ENCODE results near the gene RARS2.

RARS2 gene

GRCh38 chr6:87573307-87574024, 16.3 kb downstream of the RARS2 start:
- Histone ChIP-seq H3K27me3 (ENCODE audit: insufficient read depth, low read length) (no peaks in the 10 kb centered on the region), H3K9ac (ENCODE audit: low read length) (no peak overlapping the region), H3K4me2 (ENCODE audit: low read length) (no peak overlapping the region), H3K4me1 (ENCODE audit: insufficient read depth, low read length, severe bottlenecking) (peaks cover 8% of the 10 kb centered on the region), H3K79me2 (ENCODE audit: insufficient read depth, low read length) (peaks cover 29% of the 10 kb centered on the region), H3K36me3 (ENCODE audit: insufficient read depth, low read length) (peaks cover 19% of the 10 kb centered on the region), H3K27ac (ENCODE audit: low read depth, low read length, poor library complexity, severe bottlenecking) (no peak overlapping the region), H3F3A (ENCODE audit: insufficient read depth, low read length) (no peaks in the 10 kb centered on the region), H3K9me2 (ENCODE audit: low read depth, low read length) (no peaks in the 10 kb centered on the region), H2AFZ (ENCODE audit: low read length) (no peak overlapping the region), H3K9me3 (ENCODE audit: low read length) (no peaks in the 10 kb centered on the region), H4K20me1 (ENCODE audit: insufficient read depth, low read length) (no peaks in the 10 kb centered on the region), H3K4me3 (ENCODE audit: low read depth, low read length, poor library complexity, severe bottlenecking) (no peak overlapping the region)
- no peak for TF ChIP-seq EZH2 (IDR thresholded peaks at IDR 0.05; ENCODE audit: borderline replicate concordance, low read length)
- no peak for TF ChIP-seq CTCF (IDR thresholded peaks at IDR 0.05; ENCODE audit: low read length)

DNA sequence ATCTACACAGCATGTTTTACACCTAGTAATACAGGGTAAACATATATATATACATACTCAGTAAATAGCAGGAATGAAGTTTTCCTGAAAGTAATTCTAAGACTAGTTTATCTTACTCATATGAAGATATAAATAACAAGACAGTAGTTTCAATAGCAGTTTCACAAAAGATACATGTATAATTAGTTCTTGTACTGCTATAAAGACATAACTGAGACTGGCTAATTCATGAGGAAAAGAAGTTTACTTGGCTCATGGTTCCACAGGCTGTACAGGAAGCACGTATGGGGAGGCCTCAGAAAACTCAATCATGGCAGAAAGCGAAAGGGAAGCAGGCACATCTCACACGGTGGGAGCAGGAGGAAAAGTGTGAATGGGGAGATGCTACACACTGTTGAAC, 16.9 kb downstream of the RARS2 start:
- no peak overlapping the region for H3K4me3 ChIP-seq (ENCODE audit: low read depth, low read length, poor library complexity, severe bottlenecking)
- peaks cover 31% of the 10 kb centered on the region for H3K79me2 ChIP-seq (ENCODE audit: insufficient read depth, low read length)
- H3K9ac ChIP-seq (ENCODE audit: low read length) = no peak overlapping the region
- H3F3A ChIP-seq (ENCODE audit: insufficient read depth, low read length) = no peaks in the 10 kb centered on the region
- peaks cover 8% of the 10 kb centered on the region for H3K4me1 ChIP-seq (ENCODE audit: insufficient read depth, low read length, severe bottlenecking)
- no peaks in the 10 kb centered on the region for H3K9me2 ChIP-seq (ENCODE audit: low read depth, low read length)
- no peak overlapping the region for H3K4me2 ChIP-seq (ENCODE audit: low read length)
- no peaks in the 10 kb centered on the region for H4K20me1 ChIP-seq (ENCODE audit: insufficient read depth, low read length)
- no peaks in the 10 kb centered on the region for H3K9me3 ChIP-seq (ENCODE audit: low read length)
- H3K36me3 ChIP-seq (ENCODE audit: insufficient read depth, low read length) = peaks cover 19% of the 10 kb centered on the region
- no peak overlapping the region for H3K27ac ChIP-seq (ENCODE audit: low read depth, low read length, poor library complexity, severe bottlenecking)
- TF ChIP-seq CTCF (IDR thresholded peaks at IDR 0.05; ENCODE audit: low read length) = no peak
- TF ChIP-seq EZH2 (IDR thresholded peaks at IDR 0.05; ENCODE audit: borderline replicate concordance, low read length) = no peak
- no peak overlapping the region for H2AFZ ChIP-seq (ENCODE audit: low read length)
- H3K27me3 ChIP-seq (ENCODE audit: insufficient read depth, low read length) = no peaks in the 10 kb centered on the region

GRCh38 chr6:87572021-87572420, 17.8 kb downstream of the RARS2 start:
- no peak overlapping the region for H3K4me3 ChIP-seq (ENCODE audit: low read depth, low read length, poor library complexity, severe bottlenecking)
- no peak overlapping the region for H2AFZ ChIP-seq (ENCODE audit: low read length)
- H3K27ac ChIP-seq (ENCODE audit: low read depth, low read length, poor library complexity, severe bottlenecking) = no peak overlapping the region
- peaks cover 13% of the 10 kb centered on the region; the same call in 1 of the 2 replicates for H3K36me3 ChIP-seq (ENCODE audit: insufficient read depth, low read length)
- no peaks in the 10 kb centered on the region for H3K9me3 ChIP-seq (ENCODE audit: low read length)
- no peak for TF ChIP-seq CTCF (IDR thresholded peaks at IDR 0.05; ENCODE audit: low read length)
- no peak for TF ChIP-seq EZH2 (IDR thresholded peaks at IDR 0.05; ENCODE audit: borderline replicate concordance, low read length)
- no peaks in the 10 kb centered on the region for H3F3A ChIP-seq (ENCODE audit: insufficient read depth, low read length)
- H3K9ac ChIP-seq (ENCODE audit: low read length) = no peak overlapping the region
- no peaks in the 10 kb centered on the region for H3K9me2 ChIP-seq (ENCODE audit: low read depth, low read length)
- no peak overlapping the region for H3K4me2 ChIP-seq (ENCODE audit: low read length)
- peaks cover 31% of the 10 kb centered on the region for H3K79me2 ChIP-seq (ENCODE audit: insufficient read depth, low read length)
- no peaks in the 10 kb centered on the region for H4K20me1 ChIP-seq (ENCODE audit: insufficient read depth, low read length)
- no peaks in the 10 kb centered on the region for H3K27me3 ChIP-seq (ENCODE audit: insufficient read depth, low read length)
- peaks cover 8% of the 10 kb centered on the region for H3K4me1 ChIP-seq (ENCODE audit: insufficient read depth, low read length, severe bottlenecking)
